Stimulated activated CD4-positive, alpha-beta T cell treated with anti-CD3 and anti-CD28 coated beads, Interleukin-4, amount 100 ng/mL, for 4 hours (primary cell): Measurements from ENCODE around the gene RPL18.
"Not testable (repeated sequence)": the region's sequence is repeated elsewhere in the genome, so short reads cannot be mapped to it uniquely, and the experiment has no call there.

Experiments used
- DNase-seq, 2 experiments: peaks; one replicate each; pipeline ENCODE4 v3.0.0-alpha.2; 2020

RPL18 gene

DNA sequence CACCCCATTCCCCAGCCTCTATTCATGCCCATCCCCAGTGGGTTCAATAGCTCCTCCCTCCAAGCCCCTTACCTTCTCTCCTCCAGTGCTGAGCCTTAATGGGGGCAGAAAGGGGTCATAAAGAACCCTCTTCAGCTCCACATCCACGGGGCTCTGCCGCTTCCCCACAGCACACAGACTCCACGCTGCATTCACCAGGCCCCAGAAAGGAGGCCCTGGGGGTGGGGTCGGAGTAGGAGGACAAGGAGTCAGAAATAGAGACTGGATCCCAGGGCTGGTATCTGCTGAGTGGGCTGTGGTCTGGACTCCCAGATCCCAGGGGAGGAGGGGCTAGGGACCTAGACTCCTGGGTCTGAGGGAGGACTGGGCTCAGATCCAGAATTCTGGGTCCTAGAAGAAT, 25.4 kb upstream of the RPL18 start:
- no peak for DNase-seq

DNA sequence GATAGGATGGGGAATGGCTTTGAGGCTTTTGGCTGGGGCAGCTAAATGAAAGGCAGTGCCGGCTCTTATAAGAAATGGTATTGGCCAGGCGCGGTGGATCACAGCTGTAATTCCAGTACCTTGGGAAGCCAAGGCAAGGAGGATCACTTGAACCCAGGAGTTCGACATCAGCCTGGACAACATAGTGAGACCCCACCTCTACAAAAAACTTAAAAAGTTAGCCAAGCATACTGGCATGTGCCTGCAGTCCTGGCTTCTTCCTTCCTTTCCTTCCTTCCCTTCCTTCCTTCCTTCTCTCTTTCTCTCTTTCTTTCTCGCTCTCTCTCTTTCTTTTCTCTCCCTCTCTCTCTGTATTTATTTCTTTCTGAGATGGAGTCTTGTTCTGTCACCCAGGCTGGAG, 23.9 kb upstream of the RPL18 start:
- DNase-seq = no peak

DNA sequence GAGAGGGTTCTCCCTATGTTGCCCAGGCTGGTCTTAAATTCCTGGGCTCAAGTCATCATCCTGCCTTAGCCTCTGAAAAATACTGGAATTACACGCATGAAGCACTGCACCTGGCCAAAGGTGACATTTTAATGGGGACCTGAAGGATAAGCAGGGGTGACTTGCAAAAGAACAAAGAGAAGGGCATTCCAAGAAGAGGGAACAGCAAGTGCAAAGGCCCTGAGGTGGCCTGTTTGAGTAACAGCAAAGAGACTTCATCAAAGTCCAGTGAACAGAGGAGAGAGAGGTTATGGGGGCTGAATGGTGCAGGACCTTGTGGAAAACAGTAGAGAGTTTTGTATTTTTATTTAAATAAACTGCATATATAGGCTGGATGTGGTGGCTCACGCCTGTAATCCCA, 22.9 kb upstream of the RPL18 start:
- DNase-seq = no peak

DNA sequence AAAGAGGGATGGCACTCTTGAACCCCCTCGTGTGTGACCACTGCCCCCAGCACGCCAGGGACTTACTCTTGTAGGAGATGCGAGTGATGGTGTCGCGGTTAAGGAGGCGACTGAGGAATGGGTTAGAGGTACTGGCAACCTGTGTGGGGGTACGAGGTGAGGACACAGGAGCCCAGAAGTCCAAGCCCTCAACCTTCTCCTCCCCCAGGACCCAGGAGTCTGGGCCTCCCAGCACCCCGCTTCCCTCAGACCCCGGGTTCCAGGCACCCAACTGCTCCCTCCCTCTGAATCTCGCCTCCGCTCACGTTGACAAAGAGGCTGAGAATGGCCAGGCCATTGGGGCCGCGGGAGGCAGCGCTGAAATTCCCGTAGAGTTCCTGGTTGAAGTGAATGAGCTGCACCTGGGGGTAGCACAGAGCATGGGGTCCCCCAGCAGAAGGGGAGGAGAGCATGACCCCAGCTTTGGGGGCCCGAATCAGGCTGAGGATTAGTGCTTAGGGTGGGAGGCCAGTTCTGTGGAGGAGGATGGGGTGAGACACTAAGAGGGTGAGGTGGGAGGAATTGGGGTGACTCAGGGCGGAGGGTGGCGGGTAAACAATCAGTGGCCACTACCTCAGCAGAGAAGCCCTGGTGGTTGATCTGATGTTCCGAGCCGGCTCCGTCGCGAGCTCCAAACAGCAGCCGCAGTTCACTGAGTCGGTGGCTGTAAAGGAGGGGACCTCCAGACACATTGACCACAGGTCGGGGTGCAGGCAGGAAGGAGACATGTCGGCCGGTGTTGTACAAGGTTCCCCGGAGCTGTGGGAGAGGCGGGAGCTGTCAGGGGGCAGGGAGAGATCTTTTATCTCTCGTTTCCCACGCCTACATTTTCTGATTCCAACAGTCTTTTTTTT, 20.8 kb upstream of the RPL18 start:
- DNase-seq = no peak

DNA sequence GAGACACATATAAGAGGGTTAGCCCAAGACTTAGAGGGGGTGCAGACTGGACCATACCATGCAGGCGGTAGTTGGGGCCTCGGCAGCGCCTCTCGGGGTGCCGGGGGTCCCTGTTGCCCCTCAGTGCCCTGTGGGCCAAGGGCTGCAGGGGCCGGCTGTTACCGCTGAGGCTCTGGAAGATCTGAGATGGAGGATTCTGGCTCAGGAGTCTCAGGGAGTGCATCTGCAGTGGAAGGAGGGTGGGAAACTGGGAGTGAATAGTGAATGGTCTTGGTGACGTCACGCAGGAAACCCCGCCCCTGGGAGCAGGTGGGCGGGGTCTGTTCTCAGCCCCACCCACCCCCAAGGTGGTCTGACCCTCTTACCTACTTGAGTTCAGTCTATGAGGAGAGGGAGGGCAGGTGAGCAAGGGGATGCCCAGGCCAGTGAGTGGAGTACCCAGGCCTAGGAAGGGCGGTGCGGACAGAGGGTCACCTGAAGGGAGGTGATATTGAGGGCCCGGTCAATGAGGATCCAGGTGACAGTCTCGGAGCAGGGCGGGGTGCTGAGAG, 19.9 kb upstream of the RPL18 start:
- DNase-seq = no peak

DNA sequence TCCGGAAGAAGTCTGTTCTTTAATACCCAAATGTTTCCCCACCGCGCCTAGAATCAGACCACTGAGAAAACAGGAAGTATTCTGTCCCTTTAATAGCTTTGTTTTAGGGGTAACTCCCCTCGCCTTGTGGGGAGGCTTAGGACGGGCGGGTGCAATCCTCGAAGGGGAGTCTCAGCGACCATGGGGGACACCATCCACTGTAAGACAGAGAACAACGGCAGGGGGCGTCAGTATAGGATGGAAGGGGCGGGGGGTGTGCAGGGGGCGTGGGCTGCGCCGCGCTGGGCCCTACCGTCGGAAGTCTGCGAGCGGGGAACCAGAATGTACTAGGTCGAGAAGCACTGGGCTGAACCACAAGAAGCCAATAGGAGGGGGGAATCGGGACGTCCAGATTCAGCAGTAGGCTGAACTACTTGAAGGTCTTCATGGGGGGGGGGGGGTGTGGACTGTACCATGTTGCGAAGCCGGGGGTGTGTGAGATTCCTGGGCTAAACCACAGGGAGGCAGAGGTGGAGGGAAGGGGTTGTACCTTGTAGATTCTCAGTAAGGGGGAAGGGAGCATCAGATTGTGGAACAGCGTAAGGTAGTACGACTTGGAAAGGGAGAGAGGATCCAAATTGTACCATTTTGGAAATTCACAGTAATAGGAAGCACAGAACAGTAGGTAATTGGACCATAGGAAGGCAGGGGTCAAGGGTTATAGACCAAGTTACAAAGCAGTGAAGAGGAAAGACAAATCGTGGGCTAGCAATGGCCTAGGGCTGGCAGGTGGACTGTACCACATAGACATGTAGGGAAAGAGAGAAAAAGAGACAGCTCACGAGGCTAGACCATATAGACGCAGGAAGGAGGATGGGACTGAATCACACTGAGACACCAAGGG, 19.2 kb upstream of the RPL18 start:
- DNase-seq = peak; percentile 65 to 86

DNA sequence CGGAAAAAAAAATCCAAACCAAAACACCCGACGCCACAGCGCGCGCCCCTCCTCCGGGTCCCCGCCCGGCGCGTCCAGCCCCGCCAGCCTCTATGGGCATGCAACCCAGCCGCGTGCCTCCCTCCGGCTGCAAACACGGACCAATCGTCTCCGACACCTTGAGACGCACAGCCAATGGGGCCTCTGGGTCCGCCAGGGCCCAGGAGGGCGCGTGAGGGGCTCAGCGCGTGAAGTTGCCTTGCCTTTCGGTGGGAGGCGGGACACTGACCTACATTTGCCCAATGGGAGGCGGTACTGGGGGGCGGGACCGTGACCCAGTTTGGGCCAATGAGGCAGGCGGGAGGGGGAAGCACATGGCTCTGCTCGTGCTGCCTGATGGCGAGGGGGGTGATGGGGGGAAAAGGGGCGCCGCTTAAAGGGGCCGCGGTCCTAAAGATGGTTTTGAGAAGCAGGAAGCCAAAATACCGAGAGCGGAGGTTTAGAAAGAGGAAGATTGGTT, 18.5 kb upstream of the RPL18 start:
- DNase-seq = peak; percentile 98 to 100

DNA sequence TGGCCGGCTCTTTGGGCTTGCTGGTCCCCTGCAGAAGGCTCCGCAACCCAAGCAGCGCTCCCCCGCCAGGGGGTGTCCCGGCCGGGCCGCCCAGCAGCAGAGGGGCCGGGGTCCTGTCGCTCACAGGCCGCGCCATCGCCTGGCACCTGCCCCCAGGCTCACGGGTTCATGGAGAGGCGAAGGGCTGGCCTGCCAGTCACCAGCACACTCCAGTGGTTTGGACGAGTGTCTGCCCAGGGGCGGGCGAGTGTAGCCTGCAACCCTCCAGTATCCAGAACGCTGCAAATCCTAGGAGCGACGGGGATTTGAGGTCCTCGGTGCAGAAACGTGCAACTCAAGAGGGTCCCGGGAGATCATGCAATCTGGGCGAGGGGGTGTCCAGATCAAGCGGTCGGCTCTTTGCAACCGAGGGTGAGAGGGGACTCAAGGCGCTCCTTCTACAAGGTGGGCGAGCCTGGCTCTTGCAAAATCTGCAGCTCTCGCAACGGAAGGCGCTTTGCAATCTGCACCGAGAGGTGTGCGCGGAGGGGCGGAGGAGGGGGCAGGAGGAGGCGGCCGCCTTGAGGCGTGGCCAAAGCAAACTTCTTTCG, 18.0 kb upstream of the RPL18 start, which contains the start of gene DBP:
Gene DBP (minus strand): TSS at position 521 of the 590 bp plus-strand sequence. CDS start 385 bp downstream, at position 136.
- no peak for DNase-seq

DNA sequence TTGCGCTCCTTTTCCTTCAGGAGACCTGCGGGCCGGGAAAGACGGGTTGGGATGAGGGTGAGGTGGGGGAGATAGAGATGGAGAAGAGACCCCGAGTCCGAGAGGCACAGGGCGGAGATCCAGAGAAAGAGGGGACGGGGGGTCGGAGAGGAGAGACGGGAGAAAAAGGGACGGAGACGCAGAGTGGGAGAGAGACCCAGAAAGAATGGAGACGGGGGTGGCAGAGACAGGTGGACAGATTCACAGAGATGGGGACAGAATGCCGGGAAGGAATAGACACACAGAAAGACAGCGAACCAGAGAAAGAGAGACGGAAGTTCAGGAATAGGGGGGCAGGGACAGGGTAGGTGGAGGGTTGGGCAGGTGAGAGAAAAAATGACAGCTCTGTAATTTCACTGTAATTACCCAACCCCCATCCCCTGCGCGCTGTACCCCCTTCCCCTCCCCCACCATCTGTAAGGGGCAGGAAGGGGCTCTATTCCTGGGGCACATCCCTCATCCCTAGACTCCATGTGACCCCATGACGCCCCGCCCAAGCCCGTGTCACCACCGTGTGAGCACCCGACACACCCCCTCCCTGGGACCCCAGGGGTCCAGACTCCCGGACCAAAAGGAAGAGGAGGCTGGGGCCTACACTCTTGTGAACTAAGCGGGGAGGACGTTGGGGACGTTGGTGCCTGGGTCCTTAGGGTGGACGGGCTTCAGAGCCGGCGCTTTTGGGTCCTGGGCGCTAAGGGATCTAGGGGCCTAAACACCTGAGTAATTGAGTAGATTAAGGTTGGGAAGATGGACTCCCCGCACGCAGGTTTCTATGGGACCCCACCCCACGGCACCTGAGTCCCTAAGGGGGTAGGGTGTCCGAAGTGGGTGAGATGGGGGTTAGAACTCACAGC, 17.2 kb upstream of the RPL18 start:
- no peak for DNase-seq

DNA sequence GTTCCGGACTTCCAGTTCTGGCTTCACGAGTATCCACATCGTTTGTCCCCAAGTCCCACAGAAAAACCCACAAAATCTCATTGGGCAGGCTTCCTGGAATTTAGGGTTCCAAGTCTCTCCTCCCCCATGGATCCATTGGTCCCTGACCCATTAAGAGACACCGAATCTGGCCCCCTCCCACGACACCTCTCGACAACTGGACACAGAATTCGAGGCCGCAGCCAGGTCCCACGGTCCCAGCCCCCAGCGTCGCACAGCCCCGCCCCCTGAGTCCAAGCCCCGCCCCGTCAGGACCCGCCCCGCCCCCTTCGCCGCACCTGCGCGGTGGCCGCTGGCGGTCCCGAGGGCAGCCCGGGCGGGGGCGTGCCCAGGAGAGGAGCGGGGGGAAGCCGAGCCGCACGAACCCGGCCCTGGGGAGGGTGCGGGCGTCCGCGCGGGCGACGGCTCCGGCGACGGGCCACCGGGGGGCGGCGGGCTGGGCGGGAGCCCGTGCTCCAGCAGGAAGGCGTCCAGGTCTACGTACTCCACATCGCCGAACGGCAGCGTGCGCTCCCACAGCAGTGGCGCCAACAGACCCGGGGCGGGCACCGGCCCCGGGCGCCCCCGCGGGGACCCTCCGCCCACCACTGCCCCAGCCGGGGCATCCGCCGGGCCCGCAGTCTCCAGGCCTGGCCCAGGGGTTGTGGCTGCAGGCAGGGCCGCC, 16.4 kb upstream of the RPL18 start:
- peak; percentile 69 to 81 for DNase-seq

DNA sequence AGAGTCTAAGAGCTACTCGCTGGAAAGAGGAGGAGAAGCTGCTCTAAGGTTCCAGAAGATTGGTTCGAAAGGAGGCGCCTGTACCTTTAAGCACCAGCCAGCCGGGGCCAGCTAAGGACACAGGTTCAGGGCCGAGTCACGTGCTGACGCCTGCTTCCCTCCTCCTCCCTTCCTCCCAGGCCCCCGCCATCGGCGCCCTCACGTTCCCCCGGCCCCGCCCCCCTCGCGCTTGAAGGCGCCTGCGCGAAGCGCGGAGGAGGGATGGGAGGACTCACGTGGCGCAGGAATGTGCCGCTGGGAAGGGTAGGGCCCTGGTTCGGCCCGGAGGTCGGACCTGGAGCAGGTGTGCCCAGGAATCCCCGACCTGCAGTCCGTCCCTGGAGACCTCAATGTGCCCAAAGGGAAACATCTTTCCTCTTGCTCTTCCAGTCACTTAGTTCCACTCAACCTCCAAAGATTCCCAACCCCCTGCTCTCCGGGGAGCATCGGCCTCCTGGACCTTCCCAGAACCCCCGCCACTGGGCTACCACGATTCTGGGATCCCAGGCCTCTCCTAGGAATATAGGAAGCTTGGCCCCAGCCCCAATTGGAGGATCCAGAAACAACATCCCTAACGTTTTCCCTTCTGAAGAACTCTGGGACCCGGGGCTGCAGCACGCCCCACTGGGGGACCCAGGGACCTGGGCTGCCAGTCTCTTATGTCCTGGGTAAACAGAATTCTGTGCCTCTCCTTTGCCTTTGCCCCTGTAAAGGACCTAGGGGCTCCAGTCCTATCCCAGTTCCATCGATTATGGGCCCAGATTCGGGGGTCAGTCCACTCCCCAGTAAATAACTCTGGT, 15.7 kb upstream of the RPL18 start:
- peak; percentile 91 to 96 for DNase-seq

DNA sequence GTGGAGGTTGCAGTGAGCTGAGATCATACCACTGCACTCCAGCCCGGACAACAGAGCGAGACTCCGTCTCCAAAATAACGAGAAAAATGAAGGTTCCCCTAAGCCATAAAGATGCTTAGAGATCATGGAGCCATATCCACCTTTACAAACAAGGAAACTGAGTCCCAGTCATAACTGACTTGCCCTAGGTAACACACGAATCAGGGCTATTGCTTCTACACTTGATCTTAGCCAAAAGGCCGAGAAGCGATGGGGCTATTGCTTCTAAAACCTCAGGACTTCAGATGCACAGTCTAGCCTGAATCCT, 15.0 kb upstream of the RPL18 start:
- no peak for DNase-seq

DNA sequence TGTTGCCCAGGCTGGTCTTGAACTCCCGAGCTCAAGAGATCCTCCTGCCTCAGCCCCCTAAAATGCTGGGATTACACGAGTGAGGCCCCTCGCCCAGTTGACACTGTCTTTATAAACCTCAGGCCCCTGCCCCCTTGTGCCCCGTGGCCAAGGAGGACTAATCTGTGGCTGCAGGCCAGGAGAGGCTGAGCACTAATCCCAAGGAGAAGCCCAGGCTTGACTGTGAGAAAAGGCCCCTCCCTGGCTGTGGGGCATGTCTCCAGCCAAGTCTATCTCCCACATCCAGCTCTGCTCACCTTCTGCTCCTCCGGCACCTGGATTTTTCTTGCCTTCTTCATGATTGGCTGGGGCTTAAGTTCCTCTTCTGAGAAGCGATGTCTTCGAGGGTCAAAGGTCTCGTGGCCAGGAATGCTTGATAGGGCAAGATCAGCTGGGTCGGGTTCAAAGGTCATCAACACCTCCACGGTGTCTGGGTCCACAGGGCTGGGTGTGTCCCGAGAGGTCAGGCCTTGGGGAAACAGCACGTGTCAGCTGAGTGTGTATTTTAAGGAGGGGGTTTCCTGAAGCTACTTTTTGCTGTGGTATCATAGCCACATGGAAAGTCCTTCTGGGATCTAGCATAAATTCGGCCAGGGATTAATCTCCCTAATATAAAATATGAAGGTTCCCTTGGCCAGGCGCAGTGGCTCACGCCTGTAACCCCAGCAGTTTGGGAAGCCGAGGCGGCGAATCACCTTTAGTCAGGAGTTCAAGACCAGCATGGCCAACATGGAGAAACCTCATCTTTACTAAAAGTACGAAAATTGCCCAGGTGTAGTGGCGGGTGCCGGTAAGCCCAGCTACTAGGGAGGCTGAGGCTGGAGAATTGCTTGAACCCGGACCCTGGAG, 14.4 kb upstream of the RPL18 start:
- no peak for DNase-seq

DNA sequence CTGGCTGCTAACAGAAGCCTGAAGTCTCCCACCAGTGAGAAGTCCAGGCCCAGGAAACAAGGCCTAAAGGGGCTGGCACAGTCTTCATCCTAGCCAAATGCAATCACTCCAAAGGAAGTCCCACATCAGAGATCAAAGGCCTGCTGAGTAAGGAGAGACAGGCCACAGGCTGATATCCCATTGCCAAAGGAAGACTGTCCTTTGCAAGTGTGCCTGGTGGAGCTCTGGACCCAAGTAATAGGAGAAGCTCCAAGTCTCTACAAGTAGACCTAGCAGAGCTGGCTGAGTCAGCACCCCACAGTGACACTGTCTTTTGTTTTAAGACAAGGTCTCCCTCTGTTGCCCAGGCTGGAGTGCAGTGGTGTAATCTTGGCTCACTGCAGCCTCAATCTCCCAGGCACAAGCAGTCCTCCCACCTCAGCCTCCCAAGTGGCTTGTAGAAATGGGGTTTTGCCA, 13.7 kb upstream of the RPL18 start:
- no peak for DNase-seq

DNA sequence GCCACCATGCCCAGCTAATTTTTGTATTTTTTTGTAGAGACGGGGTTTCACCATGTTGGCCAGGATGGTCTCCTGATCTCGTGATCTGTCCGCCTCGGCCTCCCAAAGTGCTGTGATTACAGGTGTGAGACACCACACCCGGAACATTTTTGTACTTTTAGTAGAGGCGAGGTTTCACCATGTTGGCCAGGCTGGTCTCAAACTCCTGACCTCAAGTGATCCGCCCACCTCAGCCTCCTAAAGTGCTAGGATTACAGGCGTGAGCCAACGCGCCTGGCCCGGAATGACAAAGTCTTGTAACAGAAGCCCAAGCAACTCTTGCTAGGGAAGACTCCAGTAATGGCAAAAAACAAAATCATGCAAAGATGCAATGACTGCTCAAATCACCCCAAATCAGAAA, 13.3 kb upstream of the RPL18 start:
- DNase-seq = not testable (repeated sequence)

DNA sequence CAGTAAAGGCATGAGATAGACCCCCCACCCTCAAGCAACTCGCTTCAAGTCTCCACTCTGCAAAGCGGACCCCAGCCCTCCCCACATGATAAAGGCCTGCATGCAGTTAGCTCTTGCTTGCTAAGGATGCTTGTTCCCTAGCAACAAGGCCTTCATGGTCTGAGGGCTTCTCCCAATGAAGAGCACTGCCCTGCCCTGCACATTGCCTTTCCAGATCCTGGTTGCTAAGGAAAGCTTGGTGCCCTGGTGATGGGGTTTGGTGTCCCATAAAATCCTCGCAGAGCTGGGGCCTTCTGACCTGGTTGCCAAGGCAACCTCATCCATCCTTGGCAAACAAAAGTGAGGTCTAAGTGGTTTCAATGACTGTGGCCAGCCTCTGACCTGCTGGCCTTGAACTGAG, 12.2 kb upstream of the RPL18 start:
- DNase-seq = no peak

DNA sequence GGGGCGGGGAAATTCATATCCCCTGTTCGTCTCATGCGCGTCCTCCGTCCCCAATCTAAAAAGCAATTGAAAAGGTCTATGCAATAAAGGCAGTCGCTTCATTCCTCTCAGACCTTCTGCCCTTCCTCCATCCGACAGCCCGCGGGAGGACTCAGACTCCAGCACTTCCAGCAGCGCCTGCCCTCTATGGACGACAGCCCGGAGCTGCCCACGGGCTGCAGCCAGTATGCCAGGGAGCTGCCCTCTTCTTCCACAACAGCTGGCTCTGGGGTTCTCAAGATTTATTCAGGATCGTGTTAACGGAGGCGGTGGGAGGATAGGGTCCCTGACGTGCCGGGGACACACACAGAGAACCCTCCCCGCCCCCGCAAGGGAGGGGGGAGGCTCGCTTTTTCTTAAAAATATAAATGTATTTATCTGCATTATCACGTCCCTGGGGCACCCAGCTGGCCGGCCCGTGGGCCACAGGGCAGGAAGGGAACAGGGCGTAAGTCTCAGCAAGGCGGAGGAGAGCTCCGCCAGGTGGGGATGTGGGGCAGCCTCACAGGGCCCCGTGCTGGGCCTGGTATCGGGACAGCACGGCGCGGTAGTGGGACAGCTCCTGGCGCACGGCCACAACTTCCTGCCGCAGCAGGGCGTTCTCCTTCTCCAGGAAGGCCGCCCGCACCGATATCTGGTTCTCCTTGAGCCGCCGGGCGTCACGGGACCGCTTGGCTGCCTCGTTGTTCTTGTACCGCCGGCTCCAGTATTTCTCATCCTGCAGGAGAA, 11.5 kb upstream of the RPL18 start:
- no peak for DNase-seq

DNA sequence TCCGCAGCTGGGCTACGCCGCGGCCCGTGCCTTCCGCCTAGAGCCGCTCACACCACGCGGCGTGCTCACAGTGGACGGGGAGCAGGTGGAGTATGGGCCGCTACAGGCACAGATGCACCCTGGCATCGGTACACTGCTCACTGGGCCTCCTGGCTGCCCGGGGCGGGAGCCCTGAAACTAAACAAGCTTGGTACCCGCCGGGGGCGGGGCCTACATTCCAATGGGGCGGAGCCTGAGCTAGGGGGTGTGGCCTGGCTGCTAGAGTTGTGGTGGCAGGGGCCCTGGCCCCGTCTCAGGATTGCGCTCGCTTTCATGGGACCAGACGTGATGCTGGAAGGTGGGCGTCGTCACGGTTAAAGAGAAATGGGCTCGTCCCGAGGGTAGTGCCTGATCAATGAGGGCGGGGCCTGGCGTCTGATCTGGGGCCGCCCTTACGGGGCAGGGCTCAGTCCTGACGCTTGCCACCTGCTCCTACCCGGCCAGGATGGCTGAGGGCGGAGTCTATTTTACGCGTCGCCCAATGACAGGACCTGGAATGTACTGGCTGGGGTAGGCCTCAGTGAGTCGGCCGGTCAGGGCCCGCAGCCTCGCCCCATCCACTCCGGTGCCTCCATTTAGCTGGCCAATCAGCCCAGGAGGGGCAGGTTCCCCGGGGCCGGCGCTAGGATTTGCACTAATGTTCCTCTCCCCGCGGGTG, 10.8 kb upstream of the RPL18 start:
- DNase-seq = no peak
